K562 (cell line): ENCODE measurements around the gene FSTL3. TPM values are rescaled to one million over a fixed set of nuclear protein-coding genes. Genes with fewer than 3 reads are reported as not detected.
A peak's percentile ranks its signal among the peaks of the same experiment; 100 is the strongest.

Experiments used
- ATF1 ChIP-seq, 2 experiments: fragments of 450-650 bp in 1 of 2; IDR thresholded peaks; 2 replicates each; pipeline ENCODE4 v1.6.1; 2016; ENCODE audit warnings: missing compliant biosample characterization in 1 of 2, missing genetic modification characterization in 1 of 2
- CHD2 ChIP-seq: IDR thresholded peaks from 2 replicates; pipeline ENCODE4 v1.6.1; 2011; ENCODE audit warnings: low read depth, low read length
- CREB1 ChIP-seq, 2 experiments: sonication (generic) in 1 of 2; formaldehyde crosslinking in 1 of 2; IDR thresholded peaks; 2 replicates each; pipeline versions ENCODE4 v1.6.1 to v1.8.0; 2012 to 2022; ENCODE audit warnings: inconsistent platforms in 1 of 2, mild to moderate bottlenecking in 1 of 2, missing genetic modification reagents in 1 of 2, moderate library complexity in 1 of 2
- FIP1L1 ChIP-seq: fragments of 200-400 bp; formaldehyde crosslinking; IDR thresholded peaks from 2 replicates; pipeline ENCODE4 v1.6.1; 2018; ENCODE audit warnings: mild to moderate bottlenecking, low read depth, low read length; ENCODE audit not compliant: poor library complexity, severe bottlenecking
- FOXK2 ChIP-seq, 2 experiments: fragments of 450-650 bp; IDR thresholded peaks in 1 of 2; conservative IDR thresholded peaks in 1 of 2; 2 replicates each; pipeline ENCODE4 v1.6.1; 2016; ENCODE audit warnings: low read depth in 2 of 2, mild to moderate bottlenecking in 1 of 2
- JUNB ChIP-seq: fragments of 450-650 bp; formaldehyde crosslinking; conservative IDR thresholded peaks from 2 replicates; pipeline ENCODE4 v1.4.0; 2020; ENCODE audit warnings: mild to moderate bottlenecking
- MCM7 ChIP-seq, 2 experiments: fragments of 450-650 bp; IDR thresholded peaks; 2 replicates each; pipeline ENCODE4 v1.6.1; 2016 to 2018
- NCOA1 ChIP-seq: fragments of 450-650 bp; IDR thresholded peaks from 2 replicates; pipeline ENCODE4 v1.6.1; 2016; ENCODE audit warnings: low read depth
- POLR2G ChIP-seq: fragments of 200-400 bp; formaldehyde crosslinking; IDR thresholded peaks from 2 replicates; pipeline ENCODE4 v1.6.1; 2017; ENCODE audit warnings: low read depth, mild to moderate bottlenecking, antibody characterized with exemption, low read length, moderate library complexity
- RBM22 ChIP-seq: fragments of 200-400 bp; formaldehyde crosslinking; IDR thresholded peaks from 2 replicates; pipeline ENCODE4 v1.6.1; 2018; ENCODE audit warnings: low read length, low read depth; ENCODE audit not compliant: poor library complexity, severe bottlenecking
- SIN3A ChIP-seq, 2 experiments: fragments of 150-350 bp in 1 of 2; IDR thresholded peaks; 2 replicates each; pipeline ENCODE4 v1.6.1; 2011 to 2016; ENCODE audit warnings: borderline replicate concordance in 2 of 2, low read depth in 2 of 2, low read length in 2 of 2, mild to moderate bottlenecking in 2 of 2, moderate library complexity in 2 of 2; ENCODE audit not compliant: control insufficient read depth in 1 of 2
- ZBTB7A ChIP-seq: IDR thresholded peaks from 2 replicates; pipeline ENCODE4 v1.6.1; 2011; ENCODE audit warnings: low read depth, mild to moderate bottlenecking, low read length, moderate library complexity, borderline replicate concordance; ENCODE audit not compliant: control insufficient read depth
- ZNF347 ChIP-seq: fragments of 450-650 bp; formaldehyde crosslinking; IDR thresholded peaks from 2 replicates; pipeline ENCODE4 v1.4.0; 2020; ENCODE audit warnings: low read depth, mild to moderate bottlenecking, moderate library complexity
- polyA plus RNA-seq, 8 experiments: library from polyadenylated mRNA; depleted of rRNA in 4 of 8; stranded (reverse) in 5 of 8; unstranded in 3 of 8; fragments of >200 nt; fragmentation: Nextera tagmentation in 2 of 8; fragmentation: Illumina TruSeq in 1 of 8; extraction: Ambion mirVana in 2 of 8; extraction: Trizol in 1 of 8; gene quantifications; 2 replicates each; pipeline versions ENCODE4 v1.2.1 to v1.2.3, GENCODE V29; 2011 to 2014; ENCODE audit warnings: inconsistent platforms in 1 of 8, missing spikeins in 1 of 8
- total RNA-seq, 7 experiments: library from RNA; depleted of rRNA in 6 of 7; stranded (reverse); fragments of >200 nt in 6 of 7; fragmentation: Illumina TruSeq in 2 of 7; extraction: Trizol in 2 of 7; gene quantifications; 2 replicates each; pipeline versions ENCODE4 v1.2.1 to v1.2.3, GENCODE V29; 2011 to 2021; ENCODE audit warnings: low replicate concordance in 1 of 7
- TF ChIP-seq, protein P1 (sequence below), 2 experiments: fragments of 450-650 bp; IDR thresholded peaks; 2 replicates each; pipeline ENCODE4 v1.6.1; 2018; ENCODE audit warnings: mild to moderate bottlenecking in 2 of 2, low read depth in 1 of 2; ENCODE audit not compliant: partially characterized antibody in 2 of 2
- TF ChIP-seq, protein P2 (sequence below): sonication (generic); formaldehyde crosslinking; IDR thresholded peaks from 2 replicates; pipeline ENCODE4 v1.8.1; 2023; ENCODE audit warnings: mild to moderate bottlenecking, missing genetic modification reagents
- TF ChIP-seq, protein P3 (sequence below): fragments of 200-800 bp; sonication (Bioruptor generic); IDR thresholded peaks from 2 replicates; pipeline ENCODE4 v1.6.1; 2017; ENCODE audit warnings: missing genetic modification characterization, missing compliant biosample characterization

FSTL3 gene
- total and polyA plus RNA-seq, 9 of the 15 experiments (the other 6 are each of a cell fraction or from before 2014, with no cell fraction given), result 0.35 to 6.8 (median 4.2) TPM; not detected in 1

DNA sequence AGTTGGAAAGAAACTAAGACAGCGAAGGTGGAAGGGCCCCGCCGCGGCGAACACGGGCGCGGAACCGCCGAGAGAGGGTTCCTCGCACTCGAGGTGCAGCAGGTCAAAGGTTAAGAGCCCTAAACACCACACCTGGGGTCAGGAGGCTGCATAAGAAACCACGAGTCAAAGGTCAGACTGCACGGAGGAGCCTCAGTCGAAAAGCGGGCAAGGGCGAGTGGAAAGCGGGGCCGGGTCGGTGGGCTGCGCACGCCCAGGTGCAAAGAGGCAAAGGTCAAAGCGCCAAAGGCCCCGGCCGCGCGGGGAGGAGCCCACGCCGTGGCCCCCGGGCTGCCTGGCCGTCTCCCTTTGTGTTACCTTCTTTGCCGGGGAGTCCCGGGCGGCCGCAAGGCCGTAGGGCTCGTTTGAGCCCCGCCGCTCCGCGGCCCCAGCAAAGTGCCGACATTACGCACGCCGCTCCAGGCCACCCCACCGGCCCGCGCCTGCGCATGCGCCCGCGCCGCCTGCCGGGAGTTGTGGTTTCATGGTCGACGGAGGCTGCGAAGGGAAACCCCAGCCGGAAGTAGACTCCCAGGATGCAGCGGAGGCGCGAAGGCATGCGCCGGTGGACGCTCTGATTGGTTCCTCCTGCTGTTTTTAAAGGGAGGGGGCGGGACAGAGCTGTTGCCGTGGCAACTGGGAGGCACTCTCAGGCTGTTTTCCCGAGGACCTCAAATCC lies 43.0 kb upstream of the FSTL3 start, which contains the start of gene POLRMT (continued):
- TF ChIP-seq, protein P1, sequence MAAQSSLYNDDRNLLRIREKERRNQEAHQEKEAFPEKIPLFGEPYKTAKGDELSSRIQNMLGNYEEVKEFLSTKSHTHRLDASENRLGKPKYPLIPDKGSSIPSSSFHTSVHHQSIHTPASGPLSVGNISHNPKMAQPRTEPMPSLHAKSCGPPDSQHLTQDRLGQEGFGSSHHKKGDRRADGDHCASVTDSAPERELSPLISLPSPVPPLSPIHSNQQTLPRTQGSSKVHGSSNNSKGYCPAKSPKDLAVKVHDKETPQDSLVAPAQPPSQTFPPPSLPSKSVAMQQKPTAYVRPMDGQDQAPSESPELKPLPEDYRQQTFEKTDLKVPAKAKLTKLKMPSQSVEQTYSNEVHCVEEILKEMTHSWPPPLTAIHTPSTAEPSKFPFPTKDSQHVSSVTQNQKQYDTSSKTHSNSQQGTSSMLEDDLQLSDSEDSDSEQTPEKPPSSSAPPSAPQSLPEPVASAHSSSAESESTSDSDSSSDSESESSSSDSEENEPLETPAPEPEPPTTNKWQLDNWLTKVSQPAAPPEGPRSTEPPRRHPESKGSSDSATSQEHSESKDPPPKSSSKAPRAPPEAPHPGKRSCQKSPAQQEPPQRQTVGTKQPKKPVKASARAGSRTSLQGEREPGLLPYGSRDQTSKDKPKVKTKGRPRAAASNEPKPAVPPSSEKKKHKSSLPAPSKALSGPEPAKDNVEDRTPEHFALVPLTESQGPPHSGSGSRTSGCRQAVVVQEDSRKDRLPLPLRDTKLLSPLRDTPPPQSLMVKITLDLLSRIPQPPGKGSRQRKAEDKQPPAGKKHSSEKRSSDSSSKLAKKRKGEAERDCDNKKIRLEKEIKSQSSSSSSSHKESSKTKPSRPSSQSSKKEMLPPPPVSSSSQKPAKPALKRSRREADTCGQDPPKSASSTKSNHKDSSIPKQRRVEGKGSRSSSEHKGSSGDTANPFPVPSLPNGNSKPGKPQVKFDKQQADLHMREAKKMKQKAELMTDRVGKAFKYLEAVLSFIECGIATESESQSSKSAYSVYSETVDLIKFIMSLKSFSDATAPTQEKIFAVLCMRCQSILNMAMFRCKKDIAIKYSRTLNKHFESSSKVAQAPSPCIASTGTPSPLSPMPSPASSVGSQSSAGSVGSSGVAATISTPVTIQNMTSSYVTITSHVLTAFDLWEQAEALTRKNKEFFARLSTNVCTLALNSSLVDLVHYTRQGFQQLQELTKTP (IDR thresholded peaks at IDR 0.05; ENCODE audit: low read depth in 1 of 2, partially characterized antibody in 2 of 2), result peak in 1 of 2 experiments; percentile 92
- TF ChIP-seq CREB1 (IDR thresholded peaks at IDR 0.05) (peak; percentile 65; the same call in 1 of the 2 replicates), CREB1 (CRISPR knock-in tag; IDR thresholded peaks at IDR 0.05) (peak; percentile 37), MCM7 (IDR thresholded peaks at IDR 0.05) (no peak), FOXK2 (conservative IDR thresholded peaks at IDR 0.05 in 1 of 2, IDR thresholded peaks at IDR 0.05 in 1 of 2; ENCODE audit: low read depth in 2 of 2) (peak; percentile 75), ZNF347 (no peak), JUNB (CRISPR knock-in tag) (no peak), RBM22 (no peak), CHD2 (peak; percentile 68), FIP1L1 (peak; percentile 63), NCOA1 (no peak), SIN3A (IDR thresholded peaks at IDR 0.05; ENCODE audit: borderline replicate concordance in 2 of 2, control insufficient read depth in 1 of 2, low read depth in 2 of 2, low read length in 2 of 2) (peak; percentile 48 to 56; a peak in 3 of 4 replicates), ATF1 (CRISPR knock-in tag; IDR thresholded peaks at IDR 0.05) (no peak), ATF1 (tag; IDR thresholded peaks at IDR 0.05) (peak; percentile 60), ZBTB7A (no peak; the same call in 1 of the 2 replicates), POLR2G (peak; percentile 85)
- TF ChIP-seq, protein P2, sequence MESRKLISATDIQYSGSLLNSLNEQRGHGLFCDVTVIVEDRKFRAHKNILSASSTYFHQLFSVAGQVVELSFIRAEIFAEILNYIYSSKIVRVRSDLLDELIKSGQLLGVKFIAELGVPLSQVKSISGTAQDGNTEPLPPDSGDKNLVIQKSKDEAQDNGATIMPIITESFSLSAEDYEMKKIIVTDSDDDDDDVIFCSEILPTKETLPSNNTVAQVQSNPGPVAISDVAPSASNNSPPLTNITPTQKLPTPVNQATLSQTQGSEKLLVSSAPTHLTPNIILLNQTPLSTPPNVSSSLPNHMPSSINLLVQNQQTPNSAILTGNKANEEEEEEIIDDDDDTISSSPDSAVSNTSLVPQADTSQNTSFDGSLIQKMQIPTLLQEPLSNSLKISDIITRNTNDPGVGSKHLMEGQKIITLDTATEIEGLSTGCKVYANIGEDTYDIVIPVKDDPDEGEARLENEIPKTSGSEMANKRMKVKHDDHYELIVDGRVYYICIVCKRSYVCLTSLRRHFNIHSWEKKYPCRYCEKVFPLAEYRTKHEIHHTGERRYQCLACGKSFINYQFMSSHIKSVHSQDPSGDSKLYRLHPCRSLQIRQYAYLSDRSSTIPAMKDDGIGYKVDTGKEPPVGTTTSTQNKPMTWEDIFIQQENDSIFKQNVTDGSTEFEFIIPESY (CRISPR knock-in tag), result peak; percentile 31; the same call in 1 of the 2 replicates
- TF ChIP-seq, protein P3, sequence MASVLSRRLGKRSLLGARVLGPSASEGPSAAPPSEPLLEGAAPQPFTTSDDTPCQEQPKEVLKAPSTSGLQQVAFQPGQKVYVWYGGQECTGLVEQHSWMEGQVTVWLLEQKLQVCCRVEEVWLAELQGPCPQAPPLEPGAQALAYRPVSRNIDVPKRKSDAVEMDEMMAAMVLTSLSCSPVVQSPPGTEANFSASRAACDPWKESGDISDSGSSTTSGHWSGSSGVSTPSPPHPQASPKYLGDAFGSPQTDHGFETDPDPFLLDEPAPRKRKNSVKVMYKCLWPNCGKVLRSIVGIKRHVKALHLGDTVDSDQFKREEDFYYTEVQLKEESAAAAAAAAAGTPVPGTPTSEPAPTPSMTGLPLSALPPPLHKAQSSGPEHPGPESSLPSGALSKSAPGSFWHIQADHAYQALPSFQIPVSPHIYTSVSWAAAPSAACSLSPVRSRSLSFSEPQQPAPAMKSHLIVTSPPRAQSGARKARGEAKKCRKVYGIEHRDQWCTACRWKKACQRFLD (CRISPR knock-in tag), result peak; percentile 28; the same call in 1 of the 2 replicates
